Adrenal gland (tissue), 12 donors: ENCODE results near the gene STARD13. TPM values are rescaled to one million over a fixed set of nuclear protein-coding genes. Genes with fewer than 3 reads are reported as not detected.

Experiments
- DNase-seq, 7 donors: peaks; one replicate each; pipeline ENCODE4 v3.0.0-alpha.2; 2019 to 2020
- H3K27ac ChIP-seq, 5 donors: fragments of 200-600 bp; sonication (generic) in 4 of 5; 1 replicate in 3 of 5; 2 replicates in 2 of 5; pipeline versions ENCODE4 v1.5.1 to v1.8.0; 2016 to 2020; ENCODE audit warnings: mild to moderate bottlenecking in 1 of 5
- H3K27me3 ChIP-seq: fragments of 200-600 bp; 2 replicates; pipeline ENCODE4 v1.8.0; 2021
- H3K36me3 ChIP-seq, 2 donors: fragments of 200-600 bp; replicated peaks in 1 of 2; 1 replicate in 1 of 2; 2 replicates in 1 of 2; pipeline versions ENCODE4 v1.5.1 to v1.8.0; 2018 to 2022
- H3K4me1 ChIP-seq, 2 donors: fragments of 200-600 bp; replicated peaks in 1 of 2; 1 replicate in 1 of 2; 2 replicates in 1 of 2; pipeline versions ENCODE4 v1.5.1 to v1.8.0; 2018 to 2021
- H3K4me3 ChIP-seq, 4 donors: fragments of 200-600 bp; sonication (generic) in 3 of 4; one replicate each; pipeline ENCODE4 v1.5.1; 2016 to 2018
- H3K9me3 ChIP-seq, 3 donors: fragments of 200-600 bp; sonication (generic) in 1 of 3; replicated peaks in 1 of 3; 1 replicate in 2 of 3; 2 replicates in 1 of 3; pipeline versions ENCODE4 v1.5.1 to v1.8.0; 2016 to 2021
- POLR2A ChIP-seq, 2 donors: fragments of 450-650 bp; IDR thresholded peaks; one replicate each; pipeline ENCODE4 v1.6.1; 2017; ENCODE audit warnings: antibody characterized with exemption in 2 of 2, mild to moderate bottlenecking in 2 of 2, moderate library complexity in 1 of 2
- WGBS, 4 donors: extraction: QIAGEN DNeasy Blood & Tissue Kit in 2 of 4; methylation state at CpG; one replicate each; pipeline versions ENCODE4 v1.1.5 to v1.1.7; 2013 to 2017; 5-methylcytosine and 5-hydroxymethylcytosine counted together
- intact Hi-C, 2 donors: fragments of 100-400 bp; cut with DNase I; formaldehyde crosslinking; loops; one replicate each; pipeline versions ENCODE4 v1.14.1 to v1.15.0; 2022 to 2023
- polyA plus RNA-seq, 3 donors: library from polyadenylated mRNA; stranded (reverse); fragments of 200-250 nt in 2 of 3; fragments of 350-450 nt in 1 of 3; fragmentation: Illumina TruSeq in 1 of 3; extraction: RNeasy Lipid Tissue Mini Kit (QIAGEN cat#74804) in 1 of 3; gene quantifications; one replicate each; pipeline ENCODE4 v1.2.3, GENCODE V29; 2013 to 2014
- total RNA-seq, 9 donors: library from RNA; depleted of rRNA in 4 of 9; stranded (reverse); fragments of >200 nt in 4 of 9; fragments of 120-200 nt in 1 of 9; fragmentation: NEBNext Ultra II Directional in 1 of 9; extraction: Animal tissue kit (Norgen Biotek cat#: 25700) in 1 of 9; gene quantifications; one replicate each; pipeline versions ENCODE4 v1.1.0 to v1.2.4, GENCODE V29; 2013 to 2023
- TF ChIP-seq, protein P1 (sequence below), 6 experiments: fragments of 450-650 bp in 4 of 6; fragments of 200-600 bp in 2 of 6; sonication (generic) in 1 of 6; IDR thresholded peaks; 1 replicate in 5 of 6; 2 replicates in 1 of 6; pipeline versions ENCODE4 v1.5.1 to v1.8.0; 2016 to 2021; ENCODE audit warnings: antibody characterized with exemption in 6 of 6, mild to moderate bottlenecking in 2 of 6, moderate library complexity in 1 of 6
- donor health status: healthy with polysubstance abuse.
- donor health status: Bipolar disorder and iron deficiency.
- donor health status: DM: yes; HTN: yes; CAD: no.
- donor health status: DM: no; HTN: no; CAD: no.
- donor health status: DM: no; HTN: no; CAD: no.
- donor health status: DM: yes; HTN: yes; CAD: no.

The STARD13 gene
- total and polyA plus RNA-seq, 12 donors, result 10.5 to 79.8 (median 33.6) TPM

DNA sequence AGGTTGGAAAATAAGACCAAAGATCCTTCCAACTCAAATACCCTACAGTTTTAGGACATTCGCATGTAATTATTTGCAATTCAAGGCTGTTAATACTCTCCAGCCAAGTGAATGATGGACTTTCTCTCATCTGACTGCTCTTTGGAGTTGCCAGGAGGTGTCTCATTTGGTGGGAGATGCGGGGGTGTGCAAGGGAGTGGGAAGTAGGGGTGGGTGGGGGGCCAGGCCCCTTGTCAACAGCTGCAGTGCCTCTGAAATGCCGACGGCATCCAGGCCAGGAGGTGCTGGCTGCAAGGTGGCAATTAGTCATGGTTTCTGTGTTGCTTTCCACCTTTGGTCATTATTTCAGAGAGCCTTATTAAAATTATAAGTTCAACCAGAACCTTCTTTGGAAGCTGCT is 147.8 kb downstream of the STARD13 start:
- WGBS, 4 donors, result 77 to 86% (median 84%) methylated on average over 4 of the region's 4 CpGs
- TF ChIP-seq POLR2A (IDR thresholded peaks at IDR 0.05), result no peak
- no peaks in the 10 kb centered on the region for H3K9me3 ChIP-seq
- H3K27ac ChIP-seq, result no peak overlapping the region
- peaks cover 5 to 38% of the 10 kb centered on the region in 2 donors for H3K4me1 ChIP-seq
- no peaks in the 10 kb centered on the region for H3K27me3 ChIP-seq
- intact Hi-C loops, result no loop called here
- no peak overlapping the region for H3K4me3 ChIP-seq
- H3K36me3 ChIP-seq, result peaks cover 0 to 5% of the 10 kb centered on the region in 2 donors
- no peak for DNase-seq

- no peaks in the 10 kb centered on the region for H3K27me3 ChIP-seq
- H3K9me3 ChIP-seq, result no peaks in the 10 kb centered on the region
- no peaks in the 10 kb centered on the region for H3K36me3 ChIP-seq
- H3K4me1 ChIP-seq, result peaks cover 12 to 58% of the 10 kb centered on the region in 2 donors
- no peak overlapping the region for H3K4me3 ChIP-seq
- intact Hi-C loops, result no loop called here
- TF ChIP-seq POLR2A (IDR thresholded peaks at IDR 0.05), result no peak
- TF ChIP-seq, protein P1, sequence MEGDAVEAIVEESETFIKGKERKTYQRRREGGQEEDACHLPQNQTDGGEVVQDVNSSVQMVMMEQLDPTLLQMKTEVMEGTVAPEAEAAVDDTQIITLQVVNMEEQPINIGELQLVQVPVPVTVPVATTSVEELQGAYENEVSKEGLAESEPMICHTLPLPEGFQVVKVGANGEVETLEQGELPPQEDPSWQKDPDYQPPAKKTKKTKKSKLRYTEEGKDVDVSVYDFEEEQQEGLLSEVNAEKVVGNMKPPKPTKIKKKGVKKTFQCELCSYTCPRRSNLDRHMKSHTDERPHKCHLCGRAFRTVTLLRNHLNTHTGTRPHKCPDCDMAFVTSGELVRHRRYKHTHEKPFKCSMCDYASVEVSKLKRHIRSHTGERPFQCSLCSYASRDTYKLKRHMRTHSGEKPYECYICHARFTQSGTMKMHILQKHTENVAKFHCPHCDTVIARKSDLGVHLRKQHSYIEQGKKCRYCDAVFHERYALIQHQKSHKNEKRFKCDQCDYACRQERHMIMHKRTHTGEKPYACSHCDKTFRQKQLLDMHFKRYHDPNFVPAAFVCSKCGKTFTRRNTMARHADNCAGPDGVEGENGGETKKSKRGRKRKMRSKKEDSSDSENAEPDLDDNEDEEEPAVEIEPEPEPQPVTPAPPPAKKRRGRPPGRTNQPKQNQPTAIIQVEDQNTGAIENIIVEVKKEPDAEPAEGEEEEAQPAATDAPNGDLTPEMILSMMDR (IDR thresholded peaks at IDR 0.05), result no peak
- H3K27ac ChIP-seq, result peak overlapping the region in 1 of 5 donors; percentile 81
- DNase-seq, result no peak
- 69 to 87% (median 82%) methylated on average over 1 of the region's 1 CpG for WGBS, 4 donors
Observed at GRCh38 chr13:33135097-33135496, 150.5 kb downstream of the STARD13 start.

GRCh38 chr13:33134213-33134612 is 151.3 kb downstream of the STARD13 start:
- peak overlapping the region in 2 of 5 donors; percentile 5 to 81 for H3K27ac ChIP-seq
- peak in 2 of 7 donors; percentile 37 to 45 for DNase-seq
- TF ChIP-seq, protein P1 (IDR thresholded peaks at IDR 0.05), result no peak
- TF ChIP-seq POLR2A (IDR thresholded peaks at IDR 0.05), result no peak
- WGBS, 4 donors, result 34 to 49% (median 43%) methylated on average over 3 of the region's 3 CpGs
- no peak overlapping the region for H3K4me3 ChIP-seq
- peaks cover 0 to 8% of the 10 kb centered on the region in 2 donors for H3K36me3 ChIP-seq
- H3K4me1 ChIP-seq, result peaks cover 12 to 50% of the 10 kb centered on the region in 2 donors
- intact Hi-C loops, result no loop called here
- H3K27me3 ChIP-seq, result no peaks in the 10 kb centered on the region
- no peaks in the 10 kb centered on the region for H3K9me3 ChIP-seq

GRCh38 chr13:33132644-33133440 is 152.7 kb downstream of the STARD13 start:
- no peaks in the 10 kb centered on the region for H3K27me3 ChIP-seq
- intact Hi-C loops, result no loop called here
- H3K4me3 ChIP-seq, result no peak overlapping the region
- H3K27ac ChIP-seq, result peak overlapping the region; percentile 10 to 81 (median 65)
- TF ChIP-seq POLR2A (IDR thresholded peaks at IDR 0.05), result no peak
- TF ChIP-seq, protein P1 (IDR thresholded peaks at IDR 0.05), result no peak
- DNase-seq, result no peak
- H3K9me3 ChIP-seq, result no peaks in the 10 kb centered on the region
- H3K36me3 ChIP-seq, result peaks cover 0 to 17% of the 10 kb centered on the region in 2 donors
- peaks cover 12 to 49% of the 10 kb centered on the region in 2 donors for H3K4me1 ChIP-seq
- 31 to 39% (median 35%) methylated on average over 1 of the region's 1 CpG for WGBS, 4 donors
